ENCODE data around the gene CAVIN4.

Gene CAVIN4

DNA sequence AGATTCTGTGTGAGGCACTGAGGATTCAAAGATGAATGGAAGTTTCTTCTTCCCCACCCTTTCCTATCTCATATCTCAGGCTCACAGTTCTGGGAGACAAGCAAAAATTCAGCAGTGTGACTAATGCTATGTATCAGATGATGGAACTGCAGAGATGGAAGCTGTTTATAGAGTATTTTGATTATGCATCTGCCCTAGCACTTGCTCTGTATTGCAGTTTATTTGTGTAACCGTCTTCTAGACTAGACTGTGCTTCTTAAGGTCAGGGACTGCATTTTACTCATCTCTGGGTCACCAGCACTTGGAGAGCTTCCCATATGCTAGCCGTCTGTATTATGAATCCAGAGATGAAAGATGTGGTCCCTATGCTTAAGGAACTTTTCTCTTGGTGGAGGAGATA, 12.6 kb downstream of the CAVIN4 start:
- DNase-seq (ENCODE audit: low read depth in 2 of 2), result no peak

DNA sequence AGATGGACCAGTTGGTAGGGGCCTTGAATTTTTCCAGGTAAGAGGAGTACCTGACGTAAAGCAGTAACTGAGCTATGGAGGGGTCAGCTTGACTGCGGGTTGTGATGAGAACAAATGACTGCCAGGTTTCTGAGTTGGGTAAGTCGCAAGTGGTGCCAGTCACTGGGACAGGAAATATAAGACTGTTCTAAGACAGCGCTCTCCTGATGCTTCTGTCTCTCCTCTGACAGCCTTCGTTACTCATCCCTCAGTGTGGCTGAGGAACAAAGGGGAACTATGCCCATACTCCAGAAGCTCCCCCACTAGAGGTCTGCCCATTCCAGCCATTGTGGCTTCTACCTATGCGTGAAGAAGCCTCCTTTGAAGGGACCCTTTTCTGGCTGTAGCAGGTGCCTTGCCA, 13.3 kb downstream of the CAVIN4 start:
- no peak for DNase-seq (ENCODE audit: low read depth in 2 of 2)

GRCh38 chr9:100591639-100592412, 13.9 kb downstream of the CAVIN4 start:
- DNase-seq (ENCODE audit: low read depth in 2 of 2), result no peak

DNA sequence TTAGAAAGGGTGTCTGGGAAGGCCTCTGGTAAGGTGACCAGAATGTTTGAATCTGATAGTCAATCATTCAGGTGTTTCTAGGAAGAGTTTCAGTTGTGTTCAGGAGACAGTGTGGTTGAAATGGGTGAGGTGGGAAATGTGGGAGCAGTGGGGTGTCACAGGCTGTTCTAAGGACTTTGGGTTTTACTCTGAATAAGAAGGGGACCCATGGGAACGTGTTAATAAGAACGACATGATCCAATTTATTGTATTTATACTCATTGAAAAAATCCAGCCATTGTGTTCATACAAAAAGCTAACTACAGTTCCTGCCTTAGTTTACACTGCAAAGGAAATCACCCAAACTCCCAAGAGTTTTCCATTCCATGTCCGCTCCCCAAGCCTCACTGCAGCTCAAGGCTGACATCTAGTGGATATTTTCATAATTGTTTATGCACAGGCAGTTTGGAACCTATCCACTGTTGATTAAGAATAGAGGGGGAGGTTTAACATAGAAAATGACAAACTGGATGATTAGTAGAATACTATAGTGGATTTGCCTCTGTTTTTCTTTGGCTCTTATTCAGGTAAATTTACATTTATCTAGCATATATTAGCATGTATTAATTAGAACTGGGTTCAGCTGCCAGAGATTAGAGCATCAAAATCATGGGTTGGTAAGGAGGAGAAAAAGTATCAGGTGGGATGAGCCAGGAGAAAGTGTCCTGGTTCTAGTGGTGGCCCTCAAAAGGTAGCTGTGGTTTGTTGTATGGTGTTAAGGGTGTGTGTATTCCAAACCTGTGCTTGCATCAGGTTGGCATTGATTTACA, 17.7 kb downstream of the CAVIN4 start:
- no peak for DNase-seq (ENCODE audit: low read depth in 2 of 2)

GRCh38 chr9:100597236-100597635, 19.4 kb downstream of the CAVIN4 start:
- no peak for DNase-seq (ENCODE audit: low read depth in 2 of 2)

DNA sequence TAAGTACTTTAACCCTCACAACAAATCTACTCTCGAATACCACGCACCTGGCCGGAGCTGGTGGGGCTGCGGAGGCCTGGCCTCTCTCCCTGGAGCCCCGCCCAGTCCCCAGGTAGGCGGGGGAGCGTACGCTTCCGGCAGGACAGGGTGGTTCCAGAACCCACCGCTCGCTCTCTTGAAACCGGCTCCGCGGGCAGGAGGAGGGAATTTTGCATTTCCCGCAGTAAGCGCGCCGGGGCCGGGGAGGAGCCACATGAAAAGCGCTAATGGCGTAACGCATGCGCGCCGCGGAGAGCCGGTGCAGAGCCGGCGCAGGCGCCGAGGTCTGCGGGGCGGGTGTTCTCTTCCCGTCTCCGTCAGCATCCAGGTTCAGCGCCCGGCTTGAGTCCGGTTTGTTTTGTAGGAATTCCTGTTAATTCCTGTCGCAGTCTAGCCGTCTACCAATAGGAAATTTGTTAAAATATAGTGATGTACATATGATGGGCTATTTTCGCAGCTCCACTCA, 20.8 kb downstream of the CAVIN4 start:
- DNase-seq (ENCODE audit: low read depth in 2 of 2), result peak; percentile 73 to 74

- DNase-seq (ENCODE audit: low read depth in 2 of 2), result no peak
Measured at GRCh38 chr9:100600521-100601079, 22.7 kb downstream of the CAVIN4 start.

DNA sequence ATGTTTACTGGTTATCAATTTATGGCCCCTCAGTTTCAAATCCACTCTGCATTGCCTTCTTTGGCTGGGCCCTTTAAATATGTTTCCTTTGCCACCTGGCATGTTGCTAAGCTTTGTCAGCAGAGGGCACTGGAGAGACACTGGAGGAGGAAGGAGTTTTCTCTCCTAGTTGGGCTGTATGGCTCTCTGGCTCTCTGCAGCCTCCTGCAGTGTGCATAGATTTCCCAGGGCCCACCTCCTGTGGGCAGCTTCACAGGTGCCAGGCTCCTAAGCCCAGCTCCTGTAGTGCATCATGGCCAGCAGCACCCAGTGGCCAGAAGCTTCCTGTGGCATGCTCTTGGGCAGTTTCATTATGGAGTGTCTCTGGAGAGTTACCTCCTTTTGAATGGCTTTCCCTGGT, 23.3 kb downstream of the CAVIN4 start:
- peak in 1 of 2 donors; percentile 14 for DNase-seq (ENCODE audit: low read depth in 2 of 2)

- no peak for DNase-seq (ENCODE audit: low read depth in 2 of 2)
Measured at GRCh38 chr9:100602342-100602801, 24.5 kb downstream of the CAVIN4 start.

- no peak for DNase-seq (ENCODE audit: low read depth in 2 of 2)
Measured at GRCh38 chr9:100605405-100605804, 27.5 kb downstream of the CAVIN4 start.

- no peak for DNase-seq (ENCODE audit: low read depth in 2 of 2)
Measured at GRCh38 chr9:100619194-100619593, 41.3 kb downstream of the CAVIN4 start.

DNA sequence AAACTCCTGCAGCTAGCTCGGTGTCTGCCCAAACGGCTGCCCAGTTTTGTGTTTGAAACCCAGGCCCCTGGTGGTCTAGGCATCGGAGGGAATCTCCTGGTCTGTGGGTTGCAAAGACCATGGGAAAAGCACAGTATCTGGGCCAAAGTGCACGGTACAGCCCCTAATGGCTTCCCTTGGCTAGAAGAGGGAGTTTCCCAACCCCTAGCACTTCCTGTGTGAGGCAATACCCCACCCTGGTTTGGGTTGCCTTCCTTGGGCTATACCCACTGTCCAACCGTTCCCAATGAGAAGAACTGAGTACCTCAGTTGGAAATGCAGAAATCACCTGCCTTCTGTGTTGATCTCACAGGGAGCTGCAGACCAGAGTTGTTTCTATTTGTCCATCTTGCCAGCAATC, 41.8 kb downstream of the CAVIN4 start:
- DNase-seq (ENCODE audit: low read depth in 2 of 2), result no peak

DNA sequence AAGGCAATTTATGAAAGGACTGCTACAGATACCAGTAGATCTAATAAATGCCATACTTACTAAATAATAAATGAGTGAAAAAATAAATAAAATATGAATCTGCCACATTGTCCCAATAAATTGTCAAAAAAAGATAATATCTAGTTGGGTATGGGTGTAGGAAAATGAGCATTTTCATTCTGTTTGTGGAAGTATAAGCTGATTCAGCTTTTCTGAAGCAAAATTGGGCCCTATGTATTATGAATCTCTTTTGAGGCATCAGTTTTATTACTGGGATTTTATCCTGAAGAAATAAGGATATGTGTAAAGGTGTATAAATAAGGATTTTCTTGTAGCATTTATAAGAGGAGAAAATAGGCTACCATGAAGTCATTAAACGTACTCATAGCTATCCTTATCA, 46.1 kb downstream of the CAVIN4 start:
- DNase-seq (ENCODE audit: low read depth in 2 of 2), result no peak

DNA sequence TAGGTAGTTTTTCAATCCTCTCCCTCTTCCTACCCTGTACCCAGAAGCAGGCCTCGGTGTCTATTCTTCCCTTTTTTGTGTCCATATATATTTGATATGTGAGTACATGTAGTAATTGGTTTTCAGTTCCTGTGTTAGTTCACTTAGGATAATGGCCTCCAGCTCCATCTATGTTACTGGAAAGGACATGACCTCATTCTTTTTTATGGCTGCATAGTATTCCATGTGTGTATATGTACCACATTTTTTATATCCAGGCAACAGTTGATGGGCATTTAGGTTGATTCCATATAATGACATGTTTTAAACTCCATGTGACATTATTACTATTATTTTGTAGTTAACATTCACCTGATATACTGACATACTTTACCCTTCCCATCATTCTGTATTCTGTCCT, 49.1 kb downstream of the CAVIN4 start:
- no peak for DNase-seq (ENCODE audit: low read depth in 2 of 2)

- DNase-seq (ENCODE audit: low read depth in 2 of 2), result no peak
Measured at GRCh38 chr9:100637787-100638186, 59.9 kb downstream of the CAVIN4 start.

Measured in activated CD4-positive, alpha-beta T cell treated with anti-CD3 and anti-CD28 coated beads for 24 hours (primary cell).